Iris pigment epithelial cell (primary cell): ENCODE measurements around the gene ST7.
"Not testable (repeated sequence)": the region's sequence is repeated elsewhere in the genome, so short reads cannot be mapped to it uniquely, and the experiment has no call there.

Experiments
- DNase-seq: peaks from one replicate; pipeline ENCODE4 v3.0.0-alpha.2; 2011; ENCODE audit warnings: low read depth

Gene ST7

DNA sequence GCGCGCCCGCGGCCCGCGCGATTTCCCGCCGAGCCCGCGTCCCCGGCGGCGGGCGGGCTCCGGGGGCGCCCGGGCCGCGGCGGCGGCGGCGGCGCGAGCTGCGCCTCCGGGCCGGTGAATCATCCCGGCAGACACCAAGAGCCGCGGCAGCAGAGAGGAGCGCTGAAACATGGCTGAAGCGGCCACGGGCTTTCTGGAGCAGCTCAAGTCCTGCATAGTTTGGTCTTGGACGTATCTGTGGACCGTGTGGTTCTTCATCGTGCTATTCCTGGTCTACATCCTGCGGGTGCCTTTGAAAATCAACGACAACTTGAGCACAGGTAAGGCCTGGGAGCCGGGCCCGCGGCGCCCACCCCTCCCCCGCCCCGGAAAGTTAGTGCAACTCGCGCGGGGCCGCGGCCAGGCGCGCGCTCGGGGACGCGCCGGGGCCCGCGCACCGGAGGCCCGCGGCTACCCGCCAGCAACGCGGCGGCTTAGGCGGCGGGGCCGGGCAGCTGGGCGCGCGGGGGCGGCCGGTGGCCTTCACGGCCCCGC is at the start of gene ST7:
Gene ST7 (plus strand): TSS at position 130 of the 534 bp plus-strand sequence. CDS start 40 bp downstream, at position 170.
- DNase-seq = peak; percentile 72

- no peak for DNase-seq
Measured at GRCh38 chr7:116906391-116906790, 46.9 kb upstream of the ST7 start.

- no peak for DNase-seq
Measured at GRCh38 chr7:116910383-116910782, 42.9 kb upstream of the ST7 start.

GRCh38 chr7:116911801-116912200 is 41.5 kb upstream of the ST7 start:
- peak; percentile 53 for DNase-seq

DNA sequence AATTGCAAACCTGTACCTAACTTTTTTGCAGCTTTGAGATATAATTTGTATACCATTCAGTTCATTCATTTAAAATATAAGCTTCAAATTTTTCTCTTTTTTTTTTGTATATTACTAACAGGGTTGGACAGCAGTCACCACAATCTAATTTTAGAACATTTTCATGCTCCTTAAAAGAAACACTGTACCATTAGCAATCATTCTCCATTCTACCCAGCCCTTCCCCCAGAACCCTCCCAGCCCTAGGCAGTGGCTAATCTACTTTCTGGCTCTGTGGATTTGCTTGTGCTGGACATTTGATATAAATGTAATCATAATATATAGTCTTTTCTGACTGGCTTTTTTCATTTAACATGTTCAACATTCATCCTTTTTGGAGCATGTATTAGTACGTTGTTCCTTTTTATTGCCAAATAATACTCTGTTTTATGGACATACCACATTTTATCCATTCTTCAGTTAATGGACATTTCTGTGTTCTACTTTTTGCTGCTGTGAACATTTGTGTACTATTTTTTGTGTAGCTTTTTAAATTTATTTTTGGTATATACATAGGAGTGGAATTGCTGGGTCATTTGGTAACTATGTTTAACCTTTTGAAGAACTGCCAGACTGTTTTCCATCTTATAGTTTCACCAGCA is 40.9 kb upstream of the ST7 start:
- no peak for DNase-seq

- peak; percentile 7 for DNase-seq
Measured at GRCh38 chr7:116918704-116919103, 34.6 kb upstream of the ST7 start.

GRCh38 chr7:116920359-116920758 is 32.9 kb upstream of the ST7 start:
- DNase-seq = no peak

- no peak for DNase-seq
Measured at GRCh38 chr7:116922545-116922944, 30.8 kb upstream of the ST7 start.

DNA sequence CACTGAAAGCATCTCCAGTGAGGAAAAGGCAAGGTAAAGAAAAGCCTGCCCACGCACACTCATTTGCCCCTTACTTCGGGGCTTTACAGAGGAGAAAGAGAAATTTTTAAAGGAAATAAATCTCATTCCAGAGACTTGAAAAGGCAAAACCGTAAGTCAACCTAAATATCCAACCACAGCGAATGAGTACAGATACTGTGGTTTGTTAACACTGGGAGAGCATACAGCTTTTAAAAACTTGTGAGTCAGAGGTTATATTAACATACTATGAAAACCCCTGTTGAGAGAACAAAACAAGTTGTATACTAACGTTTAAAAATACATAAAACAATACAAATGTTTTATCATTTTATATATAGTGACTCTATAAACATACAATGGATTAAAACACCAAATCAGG is 28.6 kb upstream of the ST7 start:
- peak; percentile 47 for DNase-seq

DNA sequence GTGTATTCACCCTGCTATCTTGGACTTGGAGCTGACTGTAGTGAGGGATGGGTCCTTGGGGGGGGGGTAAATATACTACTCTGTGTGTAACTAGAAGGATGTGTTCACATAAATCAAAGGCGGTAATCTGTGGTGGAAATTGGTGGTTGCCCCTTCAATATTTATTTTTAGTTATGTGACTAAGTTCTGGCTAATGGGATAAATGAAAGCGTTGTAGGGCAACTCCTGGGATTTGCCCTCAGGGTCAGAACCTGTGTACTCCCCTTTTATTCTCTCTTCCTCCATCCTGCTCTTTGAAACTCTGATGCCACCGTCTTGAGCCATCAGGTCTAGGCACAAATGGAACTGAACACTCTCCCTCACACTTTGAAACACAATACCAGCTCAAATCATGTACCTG is 24.3 kb upstream of the ST7 start:
- no peak for DNase-seq

DNA sequence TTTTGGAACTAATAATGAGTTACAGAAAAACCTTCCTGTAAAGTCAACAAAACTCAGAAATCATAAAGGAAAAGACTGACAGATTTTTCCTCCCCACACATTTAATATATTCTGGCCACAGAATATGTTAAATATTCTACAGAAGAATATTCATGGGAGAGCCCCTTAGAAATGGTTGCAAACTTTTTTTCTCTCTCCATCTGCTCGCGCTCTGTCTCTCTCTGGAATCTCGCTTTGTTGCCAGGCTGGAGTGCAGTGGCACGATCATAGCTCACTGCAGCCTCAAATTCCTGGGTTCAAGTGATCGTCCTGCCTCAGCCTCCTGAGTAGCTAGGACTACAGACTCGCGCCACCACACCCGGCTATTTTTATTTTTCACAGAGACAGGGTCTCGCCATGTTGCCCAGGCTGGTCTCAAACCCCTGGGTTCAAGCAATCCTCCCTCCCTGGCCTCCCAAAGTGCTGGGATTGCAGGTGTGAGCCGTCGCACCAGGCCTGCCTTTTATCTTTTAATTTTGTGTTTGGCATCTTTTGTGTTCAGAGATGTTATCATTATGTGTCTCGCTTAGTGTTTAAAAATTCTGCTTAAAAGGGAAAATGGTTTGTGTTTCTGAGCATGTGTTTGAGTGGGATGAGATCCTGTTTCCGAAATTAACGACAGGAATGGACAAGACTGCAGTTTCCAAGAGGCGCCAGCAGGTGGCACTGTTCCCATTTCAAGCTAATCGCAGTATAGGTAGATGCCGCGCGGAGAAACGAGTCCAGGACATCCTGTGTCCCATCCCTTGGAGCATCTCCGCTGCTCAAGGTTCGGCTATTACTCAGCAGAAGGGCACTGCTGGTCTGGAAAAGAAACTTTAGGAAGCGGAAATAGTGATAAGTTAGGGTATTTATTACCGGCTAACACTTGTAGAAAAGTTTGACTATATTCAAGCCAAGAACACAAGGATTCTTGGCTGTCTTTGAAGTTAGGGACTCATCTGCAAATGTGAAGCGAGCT is 23.1 kb upstream of the ST7 start:
- peak; percentile 66 for DNase-seq

DNA sequence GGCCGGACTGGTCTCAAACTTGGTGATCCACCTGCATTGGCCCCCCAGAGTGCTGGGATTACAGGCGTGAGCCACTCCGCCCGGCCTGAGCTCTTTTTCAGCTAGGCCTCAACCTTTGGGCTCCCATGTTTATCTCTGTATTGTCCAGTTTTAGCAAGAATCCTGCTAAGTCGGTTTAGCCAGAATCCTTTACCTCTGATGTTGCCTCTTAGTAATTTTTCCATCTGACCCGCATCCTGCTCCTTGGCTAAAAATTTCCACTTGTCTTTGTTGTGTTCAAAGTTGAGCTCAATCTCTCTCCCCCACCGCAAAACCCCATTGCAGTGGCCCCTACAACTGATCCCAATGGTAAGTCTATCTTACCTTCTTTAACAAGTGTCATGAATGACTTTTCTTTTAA is 20.7 kb upstream of the ST7 start:
- DNase-seq = no peak

GRCh38 chr7:116933465-116933864 is 19.8 kb upstream of the ST7 start:
- DNase-seq = no peak

- no peak for DNase-seq
Measured at GRCh38 chr7:116934580-116934979, 18.7 kb upstream of the ST7 start.

DNA sequence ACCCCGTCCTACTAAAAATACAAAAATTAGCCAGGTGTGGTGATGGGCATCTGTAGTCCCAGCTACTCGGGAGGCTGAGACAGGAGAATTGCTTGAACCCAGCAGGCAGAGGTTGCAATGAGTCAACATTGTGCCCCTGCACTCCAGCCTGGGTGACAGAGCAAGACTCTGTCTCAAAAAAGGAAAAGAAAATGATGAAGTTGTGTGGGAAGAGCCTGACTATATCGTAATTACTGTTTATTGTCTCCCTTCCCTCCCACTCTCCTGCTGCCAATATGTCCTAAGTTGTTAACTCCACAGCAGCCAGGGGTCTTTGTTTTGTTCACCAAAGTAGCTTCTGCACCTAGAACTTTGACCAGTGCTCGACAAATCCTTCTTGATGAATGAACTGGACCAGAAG is 16.5 kb upstream of the ST7 start:
- DNase-seq = not testable (repeated sequence)

- no peak for DNase-seq
Measured at GRCh38 chr7:116938678-116939077, 14.6 kb upstream of the ST7 start.

- no peak for DNase-seq
Measured at GRCh38 chr7:116940689-116941370, 12.5 kb upstream of the ST7 start.

GRCh38 chr7:116942504-116942903 is 10.8 kb upstream of the ST7 start:
- no peak for DNase-seq

DNA sequence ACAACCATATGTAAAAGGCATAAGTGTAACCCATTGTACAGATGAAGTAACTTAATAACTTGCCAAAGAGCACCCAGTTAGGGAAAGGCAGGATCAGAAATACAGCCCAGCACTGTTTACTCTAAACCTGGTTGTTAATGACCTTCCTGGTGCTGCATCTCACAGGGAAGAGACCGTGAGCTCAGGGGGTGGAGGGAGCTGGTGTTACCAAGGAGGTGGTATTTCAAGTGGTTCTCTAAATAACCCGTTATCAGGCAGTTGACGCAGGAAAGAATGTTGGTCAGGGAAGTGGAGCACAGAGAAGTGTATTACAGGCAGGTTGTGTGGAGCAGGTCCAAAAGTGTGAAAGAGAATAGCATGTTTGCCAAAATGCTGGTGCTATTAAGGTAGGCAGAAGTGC is 4.4 kb upstream of the ST7 start:
- no peak for DNase-seq

DNA sequence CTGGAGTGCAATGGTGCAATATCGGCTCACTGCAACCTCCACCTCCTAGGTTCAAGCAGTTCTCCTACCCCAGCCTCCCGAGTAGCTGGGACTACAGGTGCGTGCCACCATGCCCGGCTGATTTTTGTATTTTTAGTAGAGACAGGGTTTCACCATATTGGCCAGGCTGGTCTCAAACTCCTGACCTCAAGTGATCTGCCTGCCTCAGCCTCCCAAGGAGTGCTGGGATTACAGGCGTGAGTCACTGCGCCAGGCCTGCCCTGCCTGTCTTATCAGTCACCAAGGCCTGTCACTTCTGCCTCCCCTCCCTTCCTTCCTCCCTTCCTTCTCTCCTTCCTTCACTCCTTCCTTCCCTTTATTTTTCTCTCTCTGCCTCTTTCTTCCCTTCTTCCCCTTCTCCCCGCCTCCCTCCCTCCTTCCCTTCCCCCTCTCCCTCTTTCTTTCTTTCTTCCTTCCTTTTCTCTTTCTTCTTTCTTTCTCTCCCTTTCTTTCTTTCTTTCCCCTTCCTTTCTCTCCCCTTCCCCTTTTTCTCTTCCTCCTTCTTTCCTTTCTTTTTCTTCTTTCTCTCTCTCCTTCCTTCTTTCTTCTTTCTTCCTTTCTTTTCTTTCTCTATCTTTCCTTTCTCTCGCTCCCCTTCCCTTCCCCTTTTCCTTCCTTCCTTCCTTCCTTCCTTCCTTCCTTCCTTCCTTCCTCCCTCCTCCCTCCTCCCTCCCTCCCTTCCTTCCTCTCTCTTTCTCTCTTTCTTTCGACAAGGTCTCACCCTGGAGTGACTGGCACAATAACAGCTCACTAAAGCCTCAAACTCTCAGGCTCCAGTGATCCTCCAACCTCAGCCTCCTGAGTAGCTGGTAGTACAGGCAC is 3.1 kb upstream of the ST7 start:
- no peak for DNase-seq

DNA sequence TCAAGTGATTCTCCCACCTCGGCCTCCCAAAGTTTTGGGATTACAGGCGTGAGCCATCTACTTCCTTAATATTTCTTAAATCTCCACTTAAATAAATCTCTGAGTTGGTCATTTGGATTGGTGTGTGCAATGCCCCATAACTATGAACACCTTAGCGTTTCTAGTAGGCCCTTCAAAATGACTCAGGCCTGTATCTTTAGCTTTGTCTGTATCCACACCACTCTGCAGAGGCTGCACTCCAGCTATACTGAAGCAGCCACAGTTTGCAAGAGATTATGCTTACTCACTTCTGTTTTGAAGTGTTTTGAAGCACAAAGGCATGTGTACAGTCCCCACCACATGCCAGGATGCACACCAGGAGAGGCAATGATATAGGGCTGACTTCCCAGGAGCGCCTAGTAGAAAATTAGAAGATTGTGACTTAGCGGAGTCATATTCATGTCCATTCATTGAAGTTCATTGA is 2.4 kb upstream of the ST7 start:
- DNase-seq = no peak
